A549 (cell line): ENCODE data around the gene SPATA1.

Experiments used
- CEBPB ChIP-seq, 2 experiments: fragments of >200 bp in 1 of 2; sonication (Bioruptor Twin) in 1 of 2; formaldehyde crosslinking in 1 of 2; IDR thresholded peaks; 2 replicates each; pipeline ENCODE4 v1.6.1; 2012 to 2016
- EP300 ChIP-seq, 2 experiments: fragments of >200 bp; sonication (Bioruptor Twin); formaldehyde crosslinking; IDR thresholded peaks; 2 replicates in 1 of 2; 3 replicates in 1 of 2; pipeline ENCODE4 v1.6.1; 2016 to 2017
- JUNB ChIP-seq: fragments of >200 bp; sonication (Bioruptor Twin); formaldehyde crosslinking; IDR thresholded peaks from 2 replicates; pipeline ENCODE4 v1.6.1; 2016
- KDM5A ChIP-seq: fragments of 200-600 bp; sonication (generic); IDR thresholded peaks from 2 replicates; pipeline ENCODE4 v1.6.1; 2016; ENCODE audit warnings: antibody characterized with exemption, mild to moderate bottlenecking
- MAX ChIP-seq: IDR thresholded peaks from 2 replicates; pipeline ENCODE4 v1.6.1; 2012
- POLR2A ChIP-seq: IDR thresholded peaks from 2 replicates; pipeline ENCODE4 v1.6.1; 2012; ENCODE audit warnings: mild to moderate bottlenecking, low read length
- TP53 ChIP-seq: fragments of 250-450 bp; sonication (Bioruptor Pico); IDR thresholded peaks from 2 replicates; pipeline ENCODE4 v1.5.0; 2021; ENCODE audit warnings: mild to moderate bottlenecking, moderate library complexity
- TF ChIP-seq, protein P1 (sequence below): fragments of >200 bp; sonication (Bioruptor Twin); formaldehyde crosslinking; IDR thresholded peaks from 3 replicates; pipeline ENCODE4 v1.5.1; 2016

DNA sequence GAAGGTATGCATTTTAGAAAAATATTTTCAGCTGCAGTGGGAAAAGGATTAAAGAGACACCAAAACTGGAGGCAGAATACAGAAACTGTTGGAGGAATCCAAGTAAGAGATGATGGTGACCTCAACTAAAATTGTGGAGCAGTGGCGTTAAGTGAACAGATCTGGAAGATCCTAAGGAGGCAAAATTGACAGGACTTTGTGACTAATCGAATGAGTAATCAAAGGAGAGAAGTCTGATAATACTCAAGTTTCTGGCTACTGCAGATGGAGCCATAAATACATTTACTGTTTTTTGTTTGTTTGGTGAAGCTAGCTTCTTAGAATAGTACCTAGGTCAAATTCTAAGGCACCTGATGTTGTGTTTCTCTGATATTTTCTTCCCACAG, 65.0 kb downstream of the SPATA1 start:
- TF ChIP-seq, protein P1, sequence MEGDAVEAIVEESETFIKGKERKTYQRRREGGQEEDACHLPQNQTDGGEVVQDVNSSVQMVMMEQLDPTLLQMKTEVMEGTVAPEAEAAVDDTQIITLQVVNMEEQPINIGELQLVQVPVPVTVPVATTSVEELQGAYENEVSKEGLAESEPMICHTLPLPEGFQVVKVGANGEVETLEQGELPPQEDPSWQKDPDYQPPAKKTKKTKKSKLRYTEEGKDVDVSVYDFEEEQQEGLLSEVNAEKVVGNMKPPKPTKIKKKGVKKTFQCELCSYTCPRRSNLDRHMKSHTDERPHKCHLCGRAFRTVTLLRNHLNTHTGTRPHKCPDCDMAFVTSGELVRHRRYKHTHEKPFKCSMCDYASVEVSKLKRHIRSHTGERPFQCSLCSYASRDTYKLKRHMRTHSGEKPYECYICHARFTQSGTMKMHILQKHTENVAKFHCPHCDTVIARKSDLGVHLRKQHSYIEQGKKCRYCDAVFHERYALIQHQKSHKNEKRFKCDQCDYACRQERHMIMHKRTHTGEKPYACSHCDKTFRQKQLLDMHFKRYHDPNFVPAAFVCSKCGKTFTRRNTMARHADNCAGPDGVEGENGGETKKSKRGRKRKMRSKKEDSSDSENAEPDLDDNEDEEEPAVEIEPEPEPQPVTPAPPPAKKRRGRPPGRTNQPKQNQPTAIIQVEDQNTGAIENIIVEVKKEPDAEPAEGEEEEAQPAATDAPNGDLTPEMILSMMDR = no peak
- no peak for TF ChIP-seq POLR2A
- no peak for TF ChIP-seq MAX
- TF ChIP-seq JUNB = no peak
- TF ChIP-seq KDM5A = no peak
- no peak for TF ChIP-seq TP53 (CRISPR knock-in tag)
- TF ChIP-seq EP300 (IDR thresholded peaks at IDR 0.05) = no peak
- no peak for TF ChIP-seq CEBPB (IDR thresholded peaks at IDR 0.05)
